Esophagus squamous epithelium (tissue), 5 donors: ENCODE data around the gene LILRB1. TPM values are rescaled to one million over a fixed set of nuclear protein-coding genes. Genes with fewer than 3 reads are reported as not detected.
A peak's percentile ranks its signal among the peaks of the same experiment; 100 is the strongest.
"Not testable (repeated sequence)": the region's sequence is repeated elsewhere in the genome, so short reads cannot be mapped to it uniquely, and the experiment has no call there.

Source experiments
- DNase-seq: peaks from one replicate; lab custom pipeline; 2025; lab: John Stamatoyannopoulos, UW
- H3K27ac ChIP-seq, 4 donors: fragments of 200-600 bp; sonication (generic); one replicate each; pipeline ENCODE4 v1.5.1; 2016 to 2019; ENCODE audit warnings: mild to moderate bottlenecking in 1 of 4
- H3K27me3 ChIP-seq, 4 donors: fragments of 200-600 bp; sonication (generic); 1 replicate in 3 of 4; 2 replicates in 1 of 4; pipeline versions ENCODE4 v1.5.1 to v1.6.0; 2017 to 2021; ENCODE audit warnings: antibody characterized with exemption in 1 of 4
- H3K36me3 ChIP-seq, 3 donors: fragments of 200-600 bp; sonication (generic); one replicate each; pipeline ENCODE4 v1.5.1; 2016 to 2019
- H3K4me1 ChIP-seq, 3 donors: fragments of 200-600 bp; sonication (generic); one replicate each; pipeline ENCODE4 v1.5.1; 2017 to 2019
- H3K4me3 ChIP-seq, 4 donors: fragments of 200-600 bp; sonication (generic); 1 replicate in 3 of 4; 2 replicates in 1 of 4; pipeline ENCODE4 v1.5.1; 2016 to 2019; ENCODE audit warnings: mild to moderate bottlenecking in 2 of 4, moderate library complexity in 1 of 4
- H3K9me3 ChIP-seq, 3 donors: fragments of 200-600 bp; sonication (generic); one replicate each; pipeline ENCODE4 v1.5.1; 2016 to 2019
- POLR2A ChIP-seq, 4 donors: fragments of 450-650 bp; IDR thresholded peaks; one replicate each; pipeline ENCODE4 v1.6.1; 2017; ENCODE audit warnings: antibody characterized with exemption in 4 of 4, mild to moderate bottlenecking in 4 of 4, moderate library complexity in 3 of 4
- WGBS, 2 donors: methylation state at CpG; one replicate each; pipeline ENCODE4 v1.1.5; 2018; 5-methylcytosine and 5-hydroxymethylcytosine counted together
- intact Hi-C: fragments of 100-400 bp; cut with DNase I; formaldehyde crosslinking; loops from one replicate; pipeline ENCODE4 v1.15.0; 2022
- total RNA-seq, 4 donors: library from RNA; depleted of rRNA; stranded (reverse); fragments of >200 nt; gene quantifications; one replicate each; pipeline ENCODE4 v1.1.0, GENCODE V29; 2016
- TF ChIP-seq, protein P1 (sequence below), 6 experiments: fragments of 450-650 bp in 4 of 6; fragments of 200-600 bp in 2 of 6; sonication (generic) in 2 of 6; IDR thresholded peaks; one replicate each; pipeline ENCODE4 v1.5.1; 2016 to 2019; ENCODE audit warnings: antibody characterized with exemption in 6 of 6, mild to moderate bottlenecking in 4 of 6, moderate library complexity in 4 of 6
- donor health status: DM: yes; HTN: yes; CAD: no.

LILRB1 gene
- total RNA-seq, 4 donors from 2014 or later: 0.75 to 2.3 (median 1.5) TPM; not detected in 1

GRCh38 chr19:54673222-54673621 is 42.9 kb downstream of the LILRB1 start:
- intact Hi-C loops: no loop called here
- H3K36me3 ChIP-seq: no peaks in the 10 kb centered on the region
- no peak for DNase-seq
- no peaks in the 10 kb centered on the region for H3K9me3 ChIP-seq
- H3K4me1 ChIP-seq: no peaks in the 10 kb centered on the region
- WGBS, 2 donors: 88 to 93% methylated on average over 1 of the region's 1 CpG
- peaks cover 0 to 27% (median 2%) of the 10 kb centered on the region in 4 donors for H3K27me3 ChIP-seq
- no peak for TF ChIP-seq POLR2A (IDR thresholded peaks at IDR 0.05)
- TF ChIP-seq, protein P1, sequence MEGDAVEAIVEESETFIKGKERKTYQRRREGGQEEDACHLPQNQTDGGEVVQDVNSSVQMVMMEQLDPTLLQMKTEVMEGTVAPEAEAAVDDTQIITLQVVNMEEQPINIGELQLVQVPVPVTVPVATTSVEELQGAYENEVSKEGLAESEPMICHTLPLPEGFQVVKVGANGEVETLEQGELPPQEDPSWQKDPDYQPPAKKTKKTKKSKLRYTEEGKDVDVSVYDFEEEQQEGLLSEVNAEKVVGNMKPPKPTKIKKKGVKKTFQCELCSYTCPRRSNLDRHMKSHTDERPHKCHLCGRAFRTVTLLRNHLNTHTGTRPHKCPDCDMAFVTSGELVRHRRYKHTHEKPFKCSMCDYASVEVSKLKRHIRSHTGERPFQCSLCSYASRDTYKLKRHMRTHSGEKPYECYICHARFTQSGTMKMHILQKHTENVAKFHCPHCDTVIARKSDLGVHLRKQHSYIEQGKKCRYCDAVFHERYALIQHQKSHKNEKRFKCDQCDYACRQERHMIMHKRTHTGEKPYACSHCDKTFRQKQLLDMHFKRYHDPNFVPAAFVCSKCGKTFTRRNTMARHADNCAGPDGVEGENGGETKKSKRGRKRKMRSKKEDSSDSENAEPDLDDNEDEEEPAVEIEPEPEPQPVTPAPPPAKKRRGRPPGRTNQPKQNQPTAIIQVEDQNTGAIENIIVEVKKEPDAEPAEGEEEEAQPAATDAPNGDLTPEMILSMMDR (IDR thresholded peaks at IDR 0.05): no peak
- no peak overlapping the region for H3K27ac ChIP-seq
- H3K4me3 ChIP-seq: no peak overlapping the region

DNA sequence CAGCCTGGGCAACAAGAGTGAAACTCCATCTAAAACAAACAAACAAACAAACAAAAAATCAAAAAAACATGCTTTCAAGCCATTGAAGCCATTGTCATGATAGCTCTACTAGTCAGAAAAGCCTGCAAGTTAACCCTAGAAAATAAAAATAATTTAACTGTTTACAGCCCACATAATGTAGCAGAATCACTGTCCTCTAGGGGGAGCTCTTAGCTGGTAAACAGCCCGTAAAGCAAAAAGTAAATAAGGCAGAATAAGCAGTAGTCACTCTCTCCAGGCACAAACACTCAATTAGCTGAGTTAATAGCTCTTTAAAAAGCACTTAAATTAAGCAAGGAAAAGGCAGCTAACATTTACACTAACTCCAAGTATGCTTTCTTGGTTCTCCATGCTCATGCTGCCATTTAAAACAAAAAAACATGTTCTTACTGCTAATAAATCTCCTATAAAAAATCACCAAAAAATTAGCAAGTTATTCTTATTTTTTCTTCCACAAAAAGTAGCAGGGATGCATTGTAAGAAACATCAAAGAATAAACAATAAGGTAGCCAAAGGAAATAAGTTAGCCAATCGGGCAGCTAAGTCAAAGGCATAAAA is 43.8 kb downstream of the LILRB1 start:
- Histone ChIP-seq H3K9me3 (no peaks in the 10 kb centered on the region), H3K36me3 (no peaks in the 10 kb centered on the region), H3K27me3 (peaks cover 0 to 28% (median 2%) of the 10 kb centered on the region in 4 donors), H3K27ac (no peak overlapping the region), H3K4me1 (no peaks in the 10 kb centered on the region), H3K4me3 (no peak overlapping the region)
- DNase-seq: no peak
- WGBS, 2 donors: 41 to 47% methylated on average over 2 of the region's 2 CpGs
- TF ChIP-seq POLR2A (IDR thresholded peaks at IDR 0.05): no peak
- TF ChIP-seq, protein P1 (IDR thresholded peaks at IDR 0.05): peak in 4 of 6 experiments; percentile 23 to 63 (median 36)
- intact Hi-C loops: no loop called here

DNA sequence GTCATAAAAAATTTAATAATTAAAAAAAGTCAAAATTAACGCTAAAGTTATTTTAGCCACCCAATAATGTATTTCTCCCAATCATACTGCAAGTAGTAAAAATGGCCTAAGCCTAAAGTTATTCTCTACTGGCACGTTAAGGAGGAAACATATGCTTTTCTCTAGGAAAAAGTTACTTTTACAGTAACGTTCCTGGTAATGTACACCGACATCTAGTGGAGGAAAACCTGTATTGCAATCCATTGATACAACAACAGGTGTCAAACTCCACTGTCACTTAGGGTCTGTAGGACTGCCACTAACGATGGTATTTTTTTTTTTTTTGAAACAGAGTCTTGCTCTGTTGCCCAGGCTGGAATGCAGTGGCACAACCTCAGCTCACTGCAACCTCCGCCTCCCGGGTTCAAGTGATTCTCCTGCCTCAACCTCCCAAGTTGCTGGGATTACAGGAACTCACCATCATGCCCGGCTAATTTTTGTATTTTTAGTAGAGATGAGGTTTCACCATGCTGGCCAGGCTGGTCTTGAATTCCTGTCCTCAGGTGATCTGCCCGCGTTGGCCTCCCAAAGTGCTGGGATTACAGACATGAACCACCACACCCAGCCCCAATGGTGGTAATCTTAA is 46.0 kb downstream of the LILRB1 start:
- DNase-seq, H3K4me1 ChIP-seq, H3K4me3 ChIP-seq, H3K9me3 ChIP-seq, H3K27ac ChIP-seq, H3K36me3 ChIP-seq: not testable (repeated sequence)
- intact Hi-C loops: loop anchor here (5.0 kb wide), 1 partner anchor 194 kb away; no protein-coding TSS in a partner anchor
- WGBS, 2 donors: 18 to 21% methylated on average over 10 of the region's 10 CpGs
- peaks cover 0 to 17% (median 2%) of the 10 kb centered on the region in 4 donors for H3K27me3 ChIP-seq
- TF ChIP-seq, protein P1 (IDR thresholded peaks at IDR 0.05): peak; percentile 61 to 81 (median 66)

- no peak overlapping the region for H3K27ac ChIP-seq
- no peak for DNase-seq
- WGBS, 2 donors: 47 to 56% methylated on average over 4 of the region's 4 CpGs
- H3K4me1 ChIP-seq: no peaks in the 10 kb centered on the region
- no peaks in the 10 kb centered on the region for H3K36me3 ChIP-seq
- no peak overlapping the region for H3K4me3 ChIP-seq
- intact Hi-C loops: loop anchor here (5.0 kb wide), 1 partner anchor 195 kb away; no protein-coding TSS in a partner anchor
- TF ChIP-seq POLR2A (IDR thresholded peaks at IDR 0.05): no peak
- TF ChIP-seq, protein P1 (IDR thresholded peaks at IDR 0.05): no peak
- H3K9me3 ChIP-seq: no peaks in the 10 kb centered on the region
- peaks cover 0 to 15% (median 2%) of the 10 kb centered on the region in 4 donors for H3K27me3 ChIP-seq
Measured at GRCh38 chr19:54677217-54677616, 46.9 kb downstream of the LILRB1 start.

DNA sequence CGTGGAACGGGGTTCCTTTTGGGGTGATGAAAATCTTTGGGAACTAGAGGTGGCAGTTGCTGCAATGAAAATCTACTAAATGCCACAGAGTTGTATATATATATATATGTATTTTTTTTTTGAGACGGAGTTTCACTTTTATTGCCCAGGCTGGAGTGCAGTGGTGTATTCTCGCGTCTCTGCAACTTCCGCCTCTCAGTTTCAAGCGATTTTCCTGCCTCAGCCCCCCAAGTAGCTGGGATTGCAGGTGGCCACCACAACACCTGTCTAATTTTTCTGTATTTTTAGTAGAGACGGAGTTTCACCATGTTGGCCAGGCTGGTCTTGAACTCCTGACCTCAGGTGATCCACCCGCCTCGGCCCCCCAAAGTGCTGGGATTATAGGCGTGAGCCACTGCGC is 51.3 kb downstream of the LILRB1 start:
- H3K36me3 ChIP-seq, H3K4me1 ChIP-seq, H3K9me3 ChIP-seq, H3K4me3 ChIP-seq, intact Hi-C loops, H3K27ac ChIP-seq, DNase-seq: not testable (repeated sequence)
- H3K27me3 ChIP-seq: peaks cover 0 to 15% (median 2%) of the 10 kb centered on the region in 4 donors
- 72 to 86% methylated on average over 12 of the region's 12 CpGs for WGBS, 2 donors
